ENCODE measurements around the gene CPNE4.
A peak's percentile ranks its signal among the peaks of the same experiment; 100 is the strongest.

CPNE4 gene

GRCh38 chr3:131730581-131730980 lies 304.2 kb downstream of the CPNE4 start:
- no peak for DNase-seq

- DNase-seq, result no peak
Measured at GRCh38 chr3:131729643-131730017, 305.2 kb downstream of the CPNE4 start.

DNA sequence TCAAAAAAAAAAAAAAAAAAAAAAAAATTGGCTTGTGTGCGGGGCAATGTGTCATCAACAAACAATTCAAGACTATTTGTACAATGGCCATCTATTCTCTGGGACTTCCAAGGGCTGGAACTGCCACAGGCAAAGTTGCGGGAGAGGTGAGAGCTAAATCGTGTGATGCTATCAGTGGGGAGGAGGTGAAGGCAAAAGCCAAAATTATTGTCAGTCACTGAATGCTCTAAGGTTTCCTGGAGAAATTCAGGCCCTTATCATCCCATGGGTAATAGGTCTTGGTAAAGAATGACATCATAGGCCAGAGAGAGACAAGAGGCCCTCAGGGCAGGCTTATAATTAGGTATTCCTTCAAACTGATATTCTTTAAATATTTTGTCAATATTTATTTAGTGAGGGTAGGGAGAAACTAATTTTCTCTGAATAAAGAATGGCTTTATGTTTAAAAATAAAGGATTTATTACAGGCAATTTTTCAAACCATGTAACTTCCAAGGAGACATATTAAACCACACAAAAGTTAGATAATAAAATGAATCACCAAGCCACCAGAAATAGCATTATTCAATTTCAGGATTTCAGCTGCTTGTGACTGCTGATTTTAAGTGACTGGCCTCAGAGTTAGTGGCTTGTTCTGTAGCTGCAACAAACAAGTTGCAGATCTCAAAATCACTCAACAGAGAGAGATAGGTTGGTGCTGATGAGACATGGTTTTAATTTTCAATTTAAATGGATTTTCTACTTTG lies 305.7 kb downstream of the CPNE4 start:
- no peak for DNase-seq

DNA sequence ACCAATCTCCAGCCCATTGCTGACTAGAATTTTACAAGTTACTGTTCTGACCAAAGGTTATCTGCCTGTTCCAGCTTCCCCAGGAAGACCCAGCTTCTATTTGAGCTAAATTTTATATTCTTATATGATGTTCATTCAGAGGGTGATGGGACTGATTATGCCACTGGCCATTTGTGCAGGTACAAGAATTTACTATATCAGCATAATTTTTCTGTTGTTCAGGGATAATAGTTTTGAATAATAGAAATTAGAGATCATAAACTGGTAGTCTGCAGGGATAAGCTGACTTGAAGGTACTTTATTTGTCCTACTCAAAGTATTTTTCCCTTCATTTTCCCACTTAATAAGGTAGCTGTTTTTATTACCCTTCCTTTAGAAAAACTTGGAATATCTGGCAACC lies 309.4 kb downstream of the CPNE4 start:
- no peak for DNase-seq

DNA sequence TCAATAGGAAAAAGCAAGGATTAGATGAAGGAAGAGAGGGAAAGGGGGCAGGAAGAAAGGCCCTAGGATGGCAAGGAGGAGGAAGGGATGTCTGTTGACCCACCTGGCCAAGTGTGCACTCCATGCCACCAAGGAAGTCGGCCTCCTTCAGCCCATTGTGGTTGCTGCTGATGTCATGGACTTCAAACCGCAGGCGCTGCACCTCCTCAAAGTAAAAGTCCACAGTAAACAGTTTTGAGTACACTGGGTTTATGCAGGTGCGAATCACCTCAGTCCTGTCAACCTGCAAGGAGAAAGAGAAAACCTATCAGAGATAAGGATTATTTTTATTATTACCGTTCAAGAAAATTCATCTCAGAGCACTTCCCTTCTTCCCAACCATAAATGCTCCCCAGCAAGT lies 311.5 kb downstream of the CPNE4 start:
- no peak for DNase-seq

GRCh38 chr3:131717493-131717892 lies 317.3 kb downstream of the CPNE4 start:
- no peak for DNase-seq

DNA sequence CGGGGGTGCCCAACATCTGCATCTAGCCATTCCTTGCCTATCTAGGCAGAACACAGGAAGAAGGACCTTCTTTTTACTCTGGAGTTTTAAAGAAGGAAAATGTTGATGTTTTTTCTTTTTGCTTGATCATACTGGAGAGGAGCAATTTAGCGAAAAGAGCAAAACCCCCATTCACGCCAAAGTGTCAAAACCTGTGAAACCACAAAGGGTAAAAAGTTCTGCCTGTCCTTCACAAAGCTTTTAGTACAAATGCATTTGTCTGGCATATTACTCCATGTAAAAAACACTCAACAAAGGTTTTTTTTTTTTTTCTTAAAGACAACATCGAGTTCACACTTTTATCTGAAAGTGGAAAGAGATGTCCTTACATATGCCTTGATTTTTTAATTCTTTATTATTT lies 317.9 kb downstream of the CPNE4 start:
- no peak for DNase-seq

GRCh38 chr3:131716007-131716406 lies 318.8 kb downstream of the CPNE4 start:
- DNase-seq, result no peak

DNA sequence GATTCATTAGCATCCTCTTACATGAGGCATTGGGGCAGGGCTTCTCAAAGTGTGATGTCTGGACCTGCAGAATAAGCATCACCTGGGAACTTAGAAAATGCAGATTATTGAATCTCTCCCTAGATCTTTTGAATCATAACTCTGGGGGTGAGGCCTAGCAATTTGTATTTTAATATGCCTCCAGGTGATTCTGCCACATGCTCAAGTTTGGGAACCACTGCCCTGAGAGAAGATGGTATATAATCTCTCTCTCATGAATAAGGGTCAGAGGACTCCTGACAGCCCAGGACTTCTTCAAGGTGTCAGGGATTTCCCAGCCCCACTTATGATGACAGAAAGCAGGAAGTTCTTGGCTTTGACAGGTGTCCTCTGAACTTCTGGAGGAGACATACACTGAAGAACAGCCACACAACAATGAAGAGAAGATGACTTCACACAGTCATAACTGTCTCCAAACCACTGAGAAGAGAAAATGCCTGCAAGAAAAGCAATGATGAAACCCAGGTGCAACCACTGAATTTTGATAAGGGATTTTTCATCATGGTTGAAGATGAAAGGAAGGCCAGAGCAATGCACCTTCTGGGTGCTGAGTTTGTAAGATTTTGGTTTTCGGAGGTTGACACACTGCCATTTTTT lies 320.1 kb downstream of the CPNE4 start:
- no peak for DNase-seq

GRCh38 chr3:131713416-131714123 lies 321.2 kb downstream of the CPNE4 start:
- no peak for DNase-seq

- DNase-seq, result no peak
Measured at GRCh38 chr3:131712662-131713061, 322.2 kb downstream of the CPNE4 start.

GRCh38 chr3:131711114-131711768 lies 323.6 kb downstream of the CPNE4 start:
- no peak for DNase-seq

GRCh38 chr3:131708241-131708640 lies 326.6 kb downstream of the CPNE4 start:
- no peak for DNase-seq

GRCh38 chr3:131705558-131706051 lies 329.2 kb downstream of the CPNE4 start:
- no peak for DNase-seq

GRCh38 chr3:131705099-131705498 lies 329.7 kb downstream of the CPNE4 start:
- no peak for DNase-seq

GRCh38 chr3:131704098-131704497 lies 330.7 kb downstream of the CPNE4 start:
- no peak for DNase-seq

- no peak for DNase-seq
Measured at GRCh38 chr3:131702146-131702545, 332.7 kb downstream of the CPNE4 start.

DNA sequence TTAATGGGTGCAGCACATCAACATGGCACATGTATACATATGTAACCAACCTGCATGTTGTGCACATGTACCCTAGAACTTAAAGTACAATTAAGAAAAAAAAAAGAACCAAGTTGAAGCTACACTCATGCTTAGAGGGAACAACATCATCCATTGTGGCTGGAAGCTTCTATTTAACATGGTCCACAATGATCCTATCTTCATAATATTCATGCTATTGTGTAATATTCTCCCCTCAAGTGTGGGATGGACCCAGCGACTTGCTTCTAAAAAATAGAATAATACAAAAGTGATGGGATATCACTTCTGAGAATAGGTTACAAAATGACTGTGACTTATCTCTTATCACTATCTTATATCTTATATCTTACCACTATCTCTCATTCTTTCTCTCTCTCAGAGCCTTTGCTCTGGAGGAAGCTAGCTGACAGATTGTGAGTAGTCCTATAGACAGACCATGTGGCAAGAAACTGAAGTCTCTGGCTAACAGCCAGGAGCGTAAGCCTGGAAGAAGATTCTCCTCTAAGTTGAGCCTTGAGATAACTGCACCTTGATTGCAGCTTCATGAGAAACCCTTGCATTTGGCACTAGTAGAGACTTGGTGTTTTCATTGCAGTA lies 333.6 kb downstream of the CPNE4 start:
- peak; percentile 59 for DNase-seq

GRCh38 chr3:131699001-131699400 lies 335.8 kb downstream of the CPNE4 start:
- DNase-seq, result no peak

DNA sequence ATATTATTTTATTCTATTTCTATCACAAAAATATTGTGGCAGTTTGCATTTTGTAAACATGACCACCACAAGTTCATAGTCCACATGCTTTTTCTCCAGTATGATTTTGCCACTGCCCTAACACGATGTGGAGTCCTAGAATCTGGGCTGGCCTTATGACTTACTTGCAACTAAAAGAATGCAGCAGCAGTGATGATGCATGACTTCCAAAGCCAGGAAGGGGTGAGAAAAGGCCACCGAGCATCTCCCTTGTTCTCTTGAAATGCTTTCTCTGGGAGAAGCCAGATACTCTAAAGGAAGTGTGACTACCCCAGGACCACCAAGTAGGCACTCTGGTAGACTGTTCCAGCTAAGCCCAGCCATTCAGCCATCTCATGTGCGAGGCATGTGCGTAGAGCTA lies 340.4 kb downstream of the CPNE4 start:
- DNase-seq, result no peak

GRCh38 chr3:131692356-131692755 lies 342.5 kb downstream of the CPNE4 start:
- DNase-seq, result no peak

- DNase-seq, result no peak
Measured at GRCh38 chr3:131690800-131691199, 344.0 kb downstream of the CPNE4 start.

- DNase-seq, result no peak
Measured at GRCh38 chr3:131688370-131688769, 346.4 kb downstream of the CPNE4 start.

Measured in hematopoietic multipotent progenitor cell treated with erythropoietin and hydrocortisone succinate and interleukin-3 and kit ligand, for 6 days (in vitro differentiated cells).